ENCODE data around the gene CDH4. TPM values are rescaled to one million over a fixed set of nuclear protein-coding genes. Genes with fewer than 3 reads are reported as not detected.

CDH4 gene
- polyA plus RNA-seq, 1 donor (not counting 4 experiments of a cell fraction or from before 2014, with no cell fraction given), result 2.2 TPM

- no peaks in the 10 kb centered on the region for H3K9me1 ChIP-seq (ENCODE audit: control insufficient read depth, extremely low read depth, insufficient read depth, low read length)
- no peaks in the 10 kb centered on the region for H3K36me3 ChIP-seq (ENCODE audit: control insufficient read depth in 2 of 2, extremely low read depth in 1 of 2, insufficient read depth in 2 of 2, low read length in 2 of 2)
- peaks cover 9% of the 10 kb centered on the region for H3K27me3 ChIP-seq (ENCODE audit: control insufficient read depth, extremely low read depth, insufficient read depth, low read length)
- no peak overlapping the region for H3K9ac ChIP-seq (ENCODE audit: control insufficient read depth, extremely low read depth, insufficient read depth, low read length)
- dilution Hi-C loops (cut with MboI; ENCODE audit: extremely low pct_ligation_motif_present, low sequenced_read_pairs), result no loop called here
- no peak overlapping the region for H3K4me2 ChIP-seq (ENCODE audit: control insufficient read depth, extremely low read depth, insufficient read depth, low read depth, low read length)
- H3K9me3 ChIP-seq (ENCODE audit: control insufficient read depth, low read depth, low read length), result no peaks in the 10 kb centered on the region
- peaks cover 6% of the 10 kb centered on the region for H3K4me1 ChIP-seq (ENCODE audit: control insufficient read depth, extremely low read depth, insufficient read depth, low read length)
- no peak for FAIRE-seq
- DNase-seq (ENCODE audit: low read depth, low spot score), result no peak
- no peak overlapping the region for H2AFZ ChIP-seq (ENCODE audit: control insufficient read depth, low read length)
- no peak overlapping the region for H3K27ac ChIP-seq (ENCODE audit: control insufficient read depth, insufficient read depth, low read length)
- TF ChIP-seq EZH2 (IDR thresholded peaks at IDR 0.05; ENCODE audit: low read length) (no peak), CTCF (optimal IDR thresholded peaks at IDR 0.05 in 1 of 3, IDR thresholded peaks at IDR 0.05 in 1 of 3, conservative IDR thresholded peaks at IDR 0.05 in 1 of 3; ENCODE audit: extremely low read depth in 1 of 3, insufficient read depth in 2 of 3, low read length in 3 of 3) (no peak)
- no peaks in the 10 kb centered on the region for H3K79me2 ChIP-seq (ENCODE audit: control insufficient read depth, insufficient read depth, low read length)
- peaks cover 5% of the 10 kb centered on the region for H4K20me1 ChIP-seq (ENCODE audit: control insufficient read depth, extremely low read depth, insufficient read depth, low read length)
- H3K4me3 ChIP-seq (ENCODE audit: control insufficient read depth in 2 of 3, extremely low read depth in 1 of 3, insufficient read depth in 2 of 3, low read depth in 1 of 3, low read length in 3 of 3), result no peak overlapping the region
Observed at GRCh38 chr20:61677928-61678327, 425.9 kb downstream of the CDH4 start.

GRCh38 chr20:61678437-61678836, 426.4 kb downstream of the CDH4 start:
- no peak overlapping the region for H3K27ac ChIP-seq (ENCODE audit: control insufficient read depth, insufficient read depth, low read length)
- DNase-seq (ENCODE audit: low read depth, low spot score) (no peak), FAIRE-seq (no peak)
- H3K4me1 ChIP-seq (ENCODE audit: control insufficient read depth, extremely low read depth, insufficient read depth, low read length), result peaks cover 11% of the 10 kb centered on the region
- dilution Hi-C loops (cut with MboI; ENCODE audit: extremely low pct_ligation_motif_present, low sequenced_read_pairs), result no loop called here
- peaks cover 5% of the 10 kb centered on the region for H4K20me1 ChIP-seq (ENCODE audit: control insufficient read depth, extremely low read depth, insufficient read depth, low read length)
- no peaks in the 10 kb centered on the region for H3K79me2 ChIP-seq (ENCODE audit: control insufficient read depth, insufficient read depth, low read length)
- H3K4me2 ChIP-seq (ENCODE audit: control insufficient read depth, extremely low read depth, insufficient read depth, low read depth, low read length), result no peak overlapping the region
- no peaks in the 10 kb centered on the region for H3K36me3 ChIP-seq (ENCODE audit: control insufficient read depth in 2 of 2, extremely low read depth in 1 of 2, insufficient read depth in 2 of 2, low read length in 2 of 2)
- no peak overlapping the region for H2AFZ ChIP-seq (ENCODE audit: control insufficient read depth, low read length)
- no peaks in the 10 kb centered on the region for H3K9me3 ChIP-seq (ENCODE audit: control insufficient read depth, low read depth, low read length)
- H3K9ac ChIP-seq (ENCODE audit: control insufficient read depth, extremely low read depth, insufficient read depth, low read length), result no peak overlapping the region
- no peaks in the 10 kb centered on the region for H3K9me1 ChIP-seq (ENCODE audit: control insufficient read depth, extremely low read depth, insufficient read depth, low read length)
- TF ChIP-seq EZH2 (IDR thresholded peaks at IDR 0.05; ENCODE audit: low read length) (no peak), CTCF (optimal IDR thresholded peaks at IDR 0.05 in 1 of 3, IDR thresholded peaks at IDR 0.05 in 1 of 3, conservative IDR thresholded peaks at IDR 0.05 in 1 of 3; ENCODE audit: extremely low read depth in 1 of 3, insufficient read depth in 2 of 3, low read length in 3 of 3) (no peak)
- no peak overlapping the region for H3K4me3 ChIP-seq (ENCODE audit: control insufficient read depth in 2 of 3, extremely low read depth in 1 of 3, insufficient read depth in 2 of 3, low read depth in 1 of 3, low read length in 3 of 3)
- H3K27me3 ChIP-seq (ENCODE audit: control insufficient read depth, extremely low read depth, insufficient read depth, low read length), result peaks cover 9% of the 10 kb centered on the region

All from keratinocyte (primary cell).